Measurements from ENCODE around the gene STXBP5L.
"Not testable (repeated sequence)": the region's sequence is repeated elsewhere in the genome, so short reads cannot be mapped to it uniquely, and the experiment has no call there.

Gene STXBP5L

GRCh38 chr3:121228971-121229370, 321.0 kb downstream of the STXBP5L start:
- TF ChIP-seq CTCF (IDR thresholded peaks at IDR 0.05): no peak
- no peak overlapping the region for H3K27ac ChIP-seq
- DNase-seq (ENCODE audit: low spot score): no peak
- H3K4me3 ChIP-seq: no peak overlapping the region

GRCh38 chr3:121230194-121230593, 322.2 kb downstream of the STXBP5L start:
- not testable (repeated sequence) for H3K27ac ChIP-seq; H3K4me3 ChIP-seq; DNase-seq (ENCODE audit: low spot score)

- no peak for DNase-seq (ENCODE audit: low spot score)
- H3K27ac ChIP-seq: no peak overlapping the region
- no peak overlapping the region for H3K4me3 ChIP-seq
- TF ChIP-seq CTCF (IDR thresholded peaks at IDR 0.05): no peak
Measured at GRCh38 chr3:121231872-121232271, 323.9 kb downstream of the STXBP5L start.

GRCh38 chr3:121232309-121233225, 324.6 kb downstream of the STXBP5L start:
- Histone ChIP-seq H3K4me3 (no peak overlapping the region), H3K27ac (no peak overlapping the region)
- DNase-seq (ENCODE audit: low spot score): no peak
- no peak for TF ChIP-seq CTCF (IDR thresholded peaks at IDR 0.05)

GRCh38 chr3:121243208-121243607, 335.2 kb downstream of the STXBP5L start:
- no peak overlapping the region for H3K27ac ChIP-seq
- no peak for TF ChIP-seq CTCF (IDR thresholded peaks at IDR 0.05)
- H3K4me3 ChIP-seq: no peak overlapping the region
- no peak for DNase-seq (ENCODE audit: low spot score)

- no peak for DNase-seq (ENCODE audit: low spot score)
- no peak overlapping the region for H3K27ac ChIP-seq
- TF ChIP-seq CTCF (IDR thresholded peaks at IDR 0.05): no peak
- H3K4me3 ChIP-seq: no peak overlapping the region
Measured at GRCh38 chr3:121252676-121253075, 344.7 kb downstream of the STXBP5L start.

- DNase-seq (ENCODE audit: low spot score): no peak
- no peak for TF ChIP-seq CTCF (IDR thresholded peaks at IDR 0.05)
- Histone ChIP-seq H3K27ac (no peak overlapping the region), H3K4me3 (no peak overlapping the region)
Measured at GRCh38 chr3:121269389-121269788, 361.4 kb downstream of the STXBP5L start.
